ENCODE data around the gene APOL5. TPM values are rescaled to one million over a fixed set of nuclear protein-coding genes. Genes with fewer than 3 reads are reported as not detected.

Gene APOL5
- total RNA-seq, 1 experiment from 2014 or later, result not detected

DNA sequence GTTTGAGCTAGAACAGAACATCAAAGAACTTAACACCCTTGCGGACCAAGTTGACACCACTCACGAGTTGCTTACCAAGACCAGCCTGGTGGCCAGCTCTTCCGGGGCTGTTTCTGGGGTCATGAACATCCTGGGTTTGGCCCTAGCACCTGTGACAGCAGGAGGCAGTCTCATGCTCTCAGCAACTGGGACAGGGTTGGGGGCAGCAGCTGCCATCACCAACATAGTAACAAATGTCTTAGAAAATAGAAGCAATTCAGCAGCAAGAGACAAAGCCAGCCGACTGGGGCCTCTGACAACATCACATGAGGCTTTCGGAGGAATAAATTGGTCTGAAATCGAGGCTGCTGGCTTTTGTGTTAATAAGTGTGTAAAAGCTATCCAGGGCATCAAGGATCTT is 8.7 kb downstream of the APOL5 start:
- CTCF ChIA-PET, result interaction anchor here (0.6 to 1.3 kb wide), 3 partner anchors 95 to 340 kb away, joined by 4 to 6 read pairs (median 4); no protein-coding TSS in a partner anchor
- Mint-ChIP-seq H3K27ac (no peak overlapping the region), H3K4me3 (no peak overlapping the region), H3K9me3 (no peaks in the 10 kb centered on the region), H3K36me3 (no peaks in the 10 kb centered on the region), H3K4me1 (0 out of 2 replicates have a peak, but pooled peaks cover 4% of the 10 kb centered on the region), H3K27me3 (ENCODE audit: low read depth) (no peaks in the 10 kb centered on the region)
- ATAC-seq (no peak), DNase-seq (ENCODE audit: low spot score) (no peak)
- POLR2A ChIA-PET, result no interaction called here
- TF ChIP-seq, protein P1, sequence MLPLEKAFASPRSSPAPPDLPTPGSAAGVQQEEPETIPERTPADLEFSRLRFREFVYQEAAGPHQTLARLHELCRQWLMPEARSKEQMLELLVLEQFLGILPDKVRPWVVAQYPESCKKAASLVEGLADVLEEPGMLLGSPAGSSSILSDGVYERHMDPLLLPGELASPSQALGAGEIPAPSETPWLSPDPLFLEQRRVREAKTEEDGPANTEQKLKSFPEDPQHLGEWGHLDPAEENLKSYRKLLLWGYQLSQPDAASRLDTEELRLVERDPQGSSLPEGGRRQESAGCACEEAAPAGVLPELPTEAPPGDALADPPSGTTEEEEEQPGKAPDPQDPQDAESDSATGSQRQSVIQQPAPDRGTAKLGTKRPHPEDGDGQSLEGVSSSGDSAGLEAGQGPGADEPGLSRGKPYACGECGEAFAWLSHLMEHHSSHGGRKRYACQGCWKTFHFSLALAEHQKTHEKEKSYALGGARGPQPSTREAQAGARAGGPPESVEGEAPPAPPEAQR (CRISPR knock-in tag; IDR thresholded peaks at IDR 0.05), result no peak
- no peak for TF ChIP-seq GTF2I (CRISPR knock-in tag; conservative IDR thresholded peaks at IDR 0.05)
- TF ChIP-seq, protein P2, sequence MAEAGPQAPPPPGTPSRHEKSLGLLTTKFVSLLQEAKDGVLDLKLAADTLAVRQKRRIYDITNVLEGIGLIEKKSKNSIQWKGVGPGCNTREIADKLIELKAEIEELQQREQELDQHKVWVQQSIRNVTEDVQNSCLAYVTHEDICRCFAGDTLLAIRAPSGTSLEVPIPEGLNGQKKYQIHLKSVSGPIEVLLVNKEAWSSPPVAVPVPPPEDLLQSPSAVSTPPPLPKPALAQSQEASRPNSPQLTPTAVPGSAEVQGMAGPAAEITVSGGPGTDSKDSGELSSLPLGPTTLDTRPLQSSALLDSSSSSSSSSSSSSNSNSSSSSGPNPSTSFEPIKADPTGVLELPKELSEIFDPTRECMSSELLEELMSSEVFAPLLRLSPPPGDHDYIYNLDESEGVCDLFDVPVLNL (CRISPR knock-in tag; IDR thresholded peaks at IDR 0.05; ENCODE audit: borderline replicate concordance, low read depth), result no peak
- no peak for TF ChIP-seq PRRX2 (CRISPR knock-in tag; IDR thresholded peaks at IDR 0.05)
- TF ChIP-seq, protein P3, sequence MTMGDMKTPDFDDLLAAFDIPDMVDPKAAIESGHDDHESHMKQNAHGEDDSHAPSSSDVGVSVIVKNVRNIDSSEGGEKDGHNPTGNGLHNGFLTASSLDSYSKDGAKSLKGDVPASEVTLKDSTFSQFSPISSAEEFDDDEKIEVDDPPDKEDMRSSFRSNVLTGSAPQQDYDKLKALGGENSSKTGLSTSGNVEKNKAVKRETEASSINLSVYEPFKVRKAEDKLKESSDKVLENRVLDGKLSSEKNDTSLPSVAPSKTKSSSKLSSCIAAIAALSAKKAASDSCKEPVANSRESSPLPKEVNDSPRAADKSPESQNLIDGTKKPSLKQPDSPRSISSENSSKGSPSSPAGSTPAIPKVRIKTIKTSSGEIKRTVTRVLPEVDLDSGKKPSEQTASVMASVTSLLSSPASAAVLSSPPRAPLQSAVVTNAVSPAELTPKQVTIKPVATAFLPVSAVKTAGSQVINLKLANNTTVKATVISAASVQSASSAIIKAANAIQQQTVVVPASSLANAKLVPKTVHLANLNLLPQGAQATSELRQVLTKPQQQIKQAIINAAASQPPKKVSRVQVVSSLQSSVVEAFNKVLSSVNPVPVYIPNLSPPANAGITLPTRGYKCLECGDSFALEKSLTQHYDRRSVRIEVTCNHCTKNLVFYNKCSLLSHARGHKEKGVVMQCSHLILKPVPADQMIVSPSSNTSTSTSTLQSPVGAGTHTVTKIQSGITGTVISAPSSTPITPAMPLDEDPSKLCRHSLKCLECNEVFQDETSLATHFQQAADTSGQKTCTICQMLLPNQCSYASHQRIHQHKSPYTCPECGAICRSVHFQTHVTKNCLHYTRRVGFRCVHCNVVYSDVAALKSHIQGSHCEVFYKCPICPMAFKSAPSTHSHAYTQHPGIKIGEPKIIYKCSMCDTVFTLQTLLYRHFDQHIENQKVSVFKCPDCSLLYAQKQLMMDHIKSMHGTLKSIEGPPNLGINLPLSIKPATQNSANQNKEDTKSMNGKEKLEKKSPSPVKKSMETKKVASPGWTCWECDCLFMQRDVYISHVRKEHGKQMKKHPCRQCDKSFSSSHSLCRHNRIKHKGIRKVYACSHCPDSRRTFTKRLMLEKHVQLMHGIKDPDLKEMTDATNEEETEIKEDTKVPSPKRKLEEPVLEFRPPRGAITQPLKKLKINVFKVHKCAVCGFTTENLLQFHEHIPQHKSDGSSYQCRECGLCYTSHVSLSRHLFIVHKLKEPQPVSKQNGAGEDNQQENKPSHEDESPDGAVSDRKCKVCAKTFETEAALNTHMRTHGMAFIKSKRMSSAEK (CRISPR knock-in tag; IDR thresholded peaks at IDR 0.05; ENCODE audit: borderline replicate concordance), result no peak
- TF ChIP-seq NFE2L1 (CRISPR knock-in tag; IDR thresholded peaks at IDR 0.05), result no peak
- TF ChIP-seq TCF7 (CRISPR knock-in tag; IDR thresholded peaks at IDR 0.05; ENCODE audit: low read depth), result no peak
- TF ChIP-seq ELF4 (CRISPR knock-in tag; IDR thresholded peaks at IDR 0.05; ENCODE audit: low read depth), result no peak
- no peak for TF ChIP-seq CREB1 (CRISPR knock-in tag; IDR thresholded peaks at IDR 0.05)
- no peak for TF ChIP-seq GRHL2 (CRISPR knock-in tag; IDR thresholded peaks at IDR 0.05; ENCODE audit: insufficient replicate concordance, severe bottlenecking)
- TF ChIP-seq, protein P4, sequence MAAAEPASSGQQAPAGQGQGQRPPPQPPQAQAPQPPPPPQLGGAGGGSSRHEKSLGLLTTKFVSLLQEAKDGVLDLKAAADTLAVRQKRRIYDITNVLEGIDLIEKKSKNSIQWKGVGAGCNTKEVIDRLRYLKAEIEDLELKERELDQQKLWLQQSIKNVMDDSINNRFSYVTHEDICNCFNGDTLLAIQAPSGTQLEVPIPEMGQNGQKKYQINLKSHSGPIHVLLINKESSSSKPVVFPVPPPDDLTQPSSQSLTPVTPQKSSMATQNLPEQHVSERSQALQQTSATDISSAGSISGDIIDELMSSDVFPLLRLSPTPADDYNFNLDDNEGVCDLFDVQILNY (CRISPR knock-in tag; IDR thresholded peaks at IDR 0.05), result no peak
- TF ChIP-seq, protein P5, sequence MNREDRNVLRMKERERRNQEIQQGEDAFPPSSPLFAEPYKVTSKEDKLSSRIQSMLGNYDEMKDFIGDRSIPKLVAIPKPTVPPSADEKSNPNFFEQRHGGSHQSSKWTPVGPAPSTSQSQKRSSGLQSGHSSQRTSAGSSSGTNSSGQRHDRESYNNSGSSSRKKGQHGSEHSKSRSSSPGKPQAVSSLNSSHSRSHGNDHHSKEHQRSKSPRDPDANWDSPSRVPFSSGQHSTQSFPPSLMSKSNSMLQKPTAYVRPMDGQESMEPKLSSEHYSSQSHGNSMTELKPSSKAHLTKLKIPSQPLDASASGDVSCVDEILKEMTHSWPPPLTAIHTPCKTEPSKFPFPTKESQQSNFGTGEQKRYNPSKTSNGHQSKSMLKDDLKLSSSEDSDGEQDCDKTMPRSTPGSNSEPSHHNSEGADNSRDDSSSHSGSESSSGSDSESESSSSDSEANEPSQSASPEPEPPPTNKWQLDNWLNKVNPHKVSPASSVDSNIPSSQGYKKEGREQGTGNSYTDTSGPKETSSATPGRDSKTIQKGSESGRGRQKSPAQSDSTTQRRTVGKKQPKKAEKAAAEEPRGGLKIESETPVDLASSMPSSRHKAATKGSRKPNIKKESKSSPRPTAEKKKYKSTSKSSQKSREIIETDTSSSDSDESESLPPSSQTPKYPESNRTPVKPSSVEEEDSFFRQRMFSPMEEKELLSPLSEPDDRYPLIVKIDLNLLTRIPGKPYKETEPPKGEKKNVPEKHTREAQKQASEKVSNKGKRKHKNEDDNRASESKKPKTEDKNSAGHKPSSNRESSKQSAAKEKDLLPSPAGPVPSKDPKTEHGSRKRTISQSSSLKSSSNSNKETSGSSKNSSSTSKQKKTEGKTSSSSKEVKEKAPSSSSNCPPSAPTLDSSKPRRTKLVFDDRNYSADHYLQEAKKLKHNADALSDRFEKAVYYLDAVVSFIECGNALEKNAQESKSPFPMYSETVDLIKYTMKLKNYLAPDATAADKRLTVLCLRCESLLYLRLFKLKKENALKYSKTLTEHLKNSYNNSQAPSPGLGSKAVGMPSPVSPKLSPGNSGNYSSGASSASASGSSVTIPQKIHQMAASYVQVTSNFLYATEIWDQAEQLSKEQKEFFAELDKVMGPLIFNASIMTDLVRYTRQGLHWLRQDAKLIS (CRISPR knock-in tag; IDR thresholded peaks at IDR 0.05; ENCODE audit: borderline replicate concordance), result no peak
- no peak for TF ChIP-seq IRF2 (CRISPR knock-in tag; IDR thresholded peaks at IDR 0.05; ENCODE audit: borderline replicate concordance, low read depth)
- TF ChIP-seq CBFB (CRISPR knock-in tag; IDR thresholded peaks at IDR 0.05; ENCODE audit: low read depth), result no peak
